GM12878 (cell line): ENCODE results near the gene ZNF462. TPM values are rescaled to one million over a fixed set of nuclear protein-coding genes. Genes with fewer than 3 reads are reported as not detected.

Experiments used
- ATAC-seq: fragments of 200-7000 bp; cut with Tn5 transposase; 3 replicates; pipeline ENCODE4 v1.9.1; 2020; ENCODE audit warnings: mild to moderate bottlenecking, moderate library complexity
- BruUV-seq: library from RNA; stranded (reverse); fragments of 400-500 nt; replicated peaks from 2 replicates; lab custom pipeline; 2021; lab: Mats Ljungman, UMichigan
- CTCF ChIA-PET: fragments of 300-600 bp; sonication (Branson Sonifier 250); formaldehyde crosslinking; extraction: SDS; loops from one replicate; lab custom pipeline; 2021; ENCODE audit warnings: inconsistent platforms; lab: Yijun Ruan, JAX
- POLR2A ChIA-PET: fragments of 350-600 bp; formaldehyde crosslinking; extraction: SDS; loops from one replicate; lab custom pipeline; 2021; ENCODE audit warnings: inconsistent platforms; lab: Charles Lee
- RAD21 ChIA-PET: fragments of 300-600 bp; sonication (Branson Sonifier 250); formaldehyde crosslinking; loops from one replicate; lab custom pipeline; 2023; ENCODE audit warnings: antibody characterized with exemption; ENCODE audit not compliant: unreplicated experiment; lab: Charles Lee
- SMC1A ChIA-PET: fragments of 300-600 bp; sonication (Branson Sonifier 250); formaldehyde crosslinking; loops from one replicate; lab custom pipeline; 2023; ENCODE audit not compliant: unreplicated experiment, uncharacterized antibody; lab: Charles Lee
- DNase-seq: peaks from one replicate; pipeline ENCODE4 v3.0.0-alpha.2; 2011; ENCODE audit warnings: low read depth, low spot score
- FAIRE-seq: peaks from 3 replicates; lab custom pipeline; 2011; peaks lifted over from hg19 to GRCh38; lab: Jason Lieb, UNC
- H2AFZ ChIP-seq: 2 replicates; pipeline ENCODE4 v1.6.0; 2011; ENCODE audit warnings: low read depth, low read length, control low read depth; ENCODE audit not compliant: control insufficient read depth
- H3K27ac ChIP-seq: 2 replicates; pipeline ENCODE4 v1.5.1; 2011; ENCODE audit warnings: control low read depth; ENCODE audit not compliant: control insufficient read depth, insufficient read depth
- H3K27me3 ChIP-seq, 2 experiments: replicated peaks in 1 of 2; 2 replicates each; pipeline versions ENCODE4 v1.6.0 to v1.6.1; 2011; ENCODE audit warnings: low read length in 1 of 2; ENCODE audit not compliant: control insufficient read depth in 2 of 2, insufficient read depth in 2 of 2
- H3K36me3 ChIP-seq, 2 experiments: 2 replicates each; pipeline ENCODE4 v1.5.1; 2011; ENCODE audit warnings: low read length in 1 of 2; ENCODE audit not compliant: control insufficient read depth in 2 of 2, insufficient read depth in 2 of 2
- H3K4me1 ChIP-seq: 2 replicates; pipeline ENCODE4 v1.6.1; 2011; ENCODE audit warnings: mild to moderate bottlenecking, low read length, moderate library complexity, mixed read lengths; ENCODE audit not compliant: control insufficient read depth, insufficient read depth
- H3K4me2 ChIP-seq: 2 replicates; pipeline ENCODE4 v1.6.0; 2011; ENCODE audit warnings: control low read depth; ENCODE audit not compliant: control insufficient read depth, insufficient read depth
- H3K4me3 ChIP-seq: fragments of 200-600 bp; sonication (generic); 2 replicates; pipeline ENCODE4 v1.5.1; 2016
- H3K79me2 ChIP-seq: 2 replicates; pipeline ENCODE4 v1.6.0; 2011; ENCODE audit warnings: low read length; ENCODE audit not compliant: control insufficient read depth, insufficient read depth
- H3K9ac ChIP-seq: 2 replicates; pipeline ENCODE4 v1.8.0; 2011; ENCODE audit warnings: low read length, control low read depth, mixed read lengths; ENCODE audit not compliant: control insufficient read depth, insufficient read depth
- H3K9me3 ChIP-seq: replicated peaks from 3 replicates; pipeline ENCODE4 v1.5.1; 2011; ENCODE audit warnings: mild to moderate bottlenecking, low read length; ENCODE audit not compliant: control insufficient read depth, insufficient read depth
- H4K20me1 ChIP-seq: 2 replicates; pipeline ENCODE4 v1.6.0; 2011; ENCODE audit not compliant: control insufficient read depth, insufficient read depth
- ASH2L ChIP-seq: fragments of 300-600, 200-600 bp; sonication (generic); IDR thresholded peaks from 2 replicates; pipeline ENCODE4 v1.6.1; 2017; ENCODE audit warnings: low read depth, mild to moderate bottlenecking, borderline replicate concordance
- CBFB ChIP-seq: IDR thresholded peaks from 2 replicates; pipeline ENCODE4 v1.6.1; 2016; ENCODE audit warnings: antibody characterized with exemption, low read depth
- EED ChIP-seq: sonication (generic); IDR thresholded peaks from 2 replicates; pipeline ENCODE4 v1.6.1; 2016; ENCODE audit warnings: antibody characterized with exemption, low read depth
- GATAD2B ChIP-seq: fragments of 450-650 bp; conservative IDR thresholded peaks from 2 replicates; pipeline ENCODE4 v1.6.1; 2017; ENCODE audit warnings: low read depth, mild to moderate bottlenecking, moderate library complexity
- NFIC ChIP-seq: IDR thresholded peaks from 2 replicates; pipeline ENCODE4 v1.6.1; 2012; ENCODE audit warnings: low read depth, mild to moderate bottlenecking, inconsistent platforms, low read length, moderate library complexity
- RBBP5 ChIP-seq: fragments of 200-600 bp; sonication (generic); conservative IDR thresholded peaks from 2 replicates; pipeline ENCODE4 v1.6.1; 2016
- SMAD1 ChIP-seq: fragments of 450-650 bp; IDR thresholded peaks from 2 replicates; pipeline ENCODE4 v1.6.1; 2018; ENCODE audit warnings: mild to moderate bottlenecking, low read depth; ENCODE audit not compliant: partially characterized antibody
- ZNF207 ChIP-seq: fragments of 450-650 bp; IDR thresholded peaks from 2 replicates; pipeline ENCODE4 v1.6.1; 2014; ENCODE audit warnings: antibody characterized with exemption, mild to moderate bottlenecking, borderline replicate concordance
- WGBS: methylation state at CpG from one replicate; pipeline ENCODE4 v1.1.6; 2016; ENCODE audit warnings: low lambda C conversion rate; ENCODE audit not compliant: insufficient replicate concordance, insufficient coverage; ENCODE audit errors: missing lambda C conversion rate; 5-methylcytosine and 5-hydroxymethylcytosine counted together
- in situ Hi-C: fragments of 300-500 bp; cut with MboI; formaldehyde crosslinking; loops from 9 replicates; pipeline ENCODE4 v1.14.3; 2018; ENCODE audit warnings: mixed read lengths
- intact Hi-C: fragments of 100-400 bp; cut with micrococcal nuclease; formaldehyde crosslinking; loops from one replicate; pipeline ENCODE4 v1.14.2; 2022; ENCODE audit not compliant: unreplicated experiment
- polyA plus RNA-seq, 11 experiments: library from polyadenylated mRNA; depleted of rRNA in 4 of 11; unstranded in 6 of 11; stranded (reverse) in 5 of 11; fragments of >200 nt; fragmentation: Nextera tagmentation in 4 of 11; fragmentation: Illumina TruSeq in 1 of 11; extraction: Ambion mirVana in 4 of 11; extraction: Trizol in 1 of 11; gene quantifications; 1 replicate in 1 of 11; 2 replicates in 10 of 11; pipeline versions ENCODE4 v1.2.1 to v1.2.3, GENCODE V29; 2011 to 2016; ENCODE audit warnings: inconsistent platforms in 2 of 11, missing spikeins in 2 of 11, low read depth in 1 of 11
- total RNA-seq, 4 experiments: library from RNA; depleted of rRNA in 3 of 4; stranded (reverse); fragments of >200 nt in 3 of 4; fragmentation: Illumina TruSeq in 1 of 4; extraction: Trizol in 1 of 4; gene quantifications; 2 replicates each; pipeline versions ENCODE4 v1.2.1 to v1.2.3, GENCODE V29; 2013 to 2021
- TF ChIP-seq, protein P1 (sequence below): IDR thresholded peaks from 2 replicates; pipeline ENCODE4 v1.6.1; 2012; ENCODE audit warnings: improper control_type of control experiment, low read depth, low read length; ENCODE audit not compliant: insufficient replicate concordance
- TF ChIP-seq, protein P2 (sequence below): IDR thresholded peaks from 2 replicates; pipeline ENCODE4 v1.6.1; 2011; ENCODE audit warnings: low read depth, mild to moderate bottlenecking, low read length, moderate library complexity, borderline replicate concordance; ENCODE audit errors: extremely low read depth
- TF ChIP-seq, protein P3 (sequence below): fragments of 150-350 bp; IDR thresholded peaks from 2 replicates; pipeline ENCODE4 v1.6.1; 2016; ENCODE audit warnings: low read depth, low read length
- TF ChIP-seq, protein P4 (sequence below): fragments of 450-650 bp; IDR thresholded peaks from 2 replicates; pipeline ENCODE4 v1.6.1; 2017; ENCODE audit warnings: borderline replicate concordance
- TF ChIP-seq, protein P5 (sequence below): IDR thresholded peaks from 2 replicates; pipeline ENCODE4 v1.6.1; 2012; ENCODE audit warnings: low read length, inconsistent platforms

Gene ZNF462
- total and polyA plus RNA-seq, 10 of the 15 experiments (the other 5 are each of a cell fraction or from before 2014, with no cell fraction given): 0.27 to 13.7 (median 0.55) TPM

DNA sequence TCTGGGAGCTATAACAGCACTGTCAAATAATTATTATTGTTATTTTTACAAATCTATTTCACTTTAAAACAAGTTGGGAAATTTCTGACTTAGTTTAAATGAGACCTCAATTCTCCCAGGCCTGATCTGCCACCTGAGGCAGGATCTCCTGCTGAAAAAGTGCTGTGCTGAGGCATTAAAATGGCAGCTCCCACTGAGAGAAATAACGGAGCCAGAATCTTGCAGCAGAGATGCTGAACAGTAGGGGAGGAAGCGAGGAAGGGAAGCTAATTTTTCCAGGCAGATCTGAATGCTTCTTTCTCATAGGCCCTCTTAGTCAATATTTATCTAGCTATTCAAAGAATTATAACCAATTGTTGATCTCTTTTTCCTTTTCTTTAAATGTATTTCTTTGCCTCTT lies 196.3 kb downstream of the ZNF462 start:
- SMC1A ChIA-PET: interaction anchor here (0.7 to 1.6 kb wide), 4 partner anchors 9 to 103 kb away, joined by 3 to 7 read pairs (median 4); no protein-coding TSS in a partner anchor
- RAD21 ChIA-PET: no interaction called here
- TF ChIP-seq CBFB (no peak), SMAD1 (no peak), EED (no peak), ZNF207 (no peak), NFIC (no peak), ASH2L (no peak), GATAD2B (no peak), RBBP5 (no peak)
- TF ChIP-seq, protein P1, sequence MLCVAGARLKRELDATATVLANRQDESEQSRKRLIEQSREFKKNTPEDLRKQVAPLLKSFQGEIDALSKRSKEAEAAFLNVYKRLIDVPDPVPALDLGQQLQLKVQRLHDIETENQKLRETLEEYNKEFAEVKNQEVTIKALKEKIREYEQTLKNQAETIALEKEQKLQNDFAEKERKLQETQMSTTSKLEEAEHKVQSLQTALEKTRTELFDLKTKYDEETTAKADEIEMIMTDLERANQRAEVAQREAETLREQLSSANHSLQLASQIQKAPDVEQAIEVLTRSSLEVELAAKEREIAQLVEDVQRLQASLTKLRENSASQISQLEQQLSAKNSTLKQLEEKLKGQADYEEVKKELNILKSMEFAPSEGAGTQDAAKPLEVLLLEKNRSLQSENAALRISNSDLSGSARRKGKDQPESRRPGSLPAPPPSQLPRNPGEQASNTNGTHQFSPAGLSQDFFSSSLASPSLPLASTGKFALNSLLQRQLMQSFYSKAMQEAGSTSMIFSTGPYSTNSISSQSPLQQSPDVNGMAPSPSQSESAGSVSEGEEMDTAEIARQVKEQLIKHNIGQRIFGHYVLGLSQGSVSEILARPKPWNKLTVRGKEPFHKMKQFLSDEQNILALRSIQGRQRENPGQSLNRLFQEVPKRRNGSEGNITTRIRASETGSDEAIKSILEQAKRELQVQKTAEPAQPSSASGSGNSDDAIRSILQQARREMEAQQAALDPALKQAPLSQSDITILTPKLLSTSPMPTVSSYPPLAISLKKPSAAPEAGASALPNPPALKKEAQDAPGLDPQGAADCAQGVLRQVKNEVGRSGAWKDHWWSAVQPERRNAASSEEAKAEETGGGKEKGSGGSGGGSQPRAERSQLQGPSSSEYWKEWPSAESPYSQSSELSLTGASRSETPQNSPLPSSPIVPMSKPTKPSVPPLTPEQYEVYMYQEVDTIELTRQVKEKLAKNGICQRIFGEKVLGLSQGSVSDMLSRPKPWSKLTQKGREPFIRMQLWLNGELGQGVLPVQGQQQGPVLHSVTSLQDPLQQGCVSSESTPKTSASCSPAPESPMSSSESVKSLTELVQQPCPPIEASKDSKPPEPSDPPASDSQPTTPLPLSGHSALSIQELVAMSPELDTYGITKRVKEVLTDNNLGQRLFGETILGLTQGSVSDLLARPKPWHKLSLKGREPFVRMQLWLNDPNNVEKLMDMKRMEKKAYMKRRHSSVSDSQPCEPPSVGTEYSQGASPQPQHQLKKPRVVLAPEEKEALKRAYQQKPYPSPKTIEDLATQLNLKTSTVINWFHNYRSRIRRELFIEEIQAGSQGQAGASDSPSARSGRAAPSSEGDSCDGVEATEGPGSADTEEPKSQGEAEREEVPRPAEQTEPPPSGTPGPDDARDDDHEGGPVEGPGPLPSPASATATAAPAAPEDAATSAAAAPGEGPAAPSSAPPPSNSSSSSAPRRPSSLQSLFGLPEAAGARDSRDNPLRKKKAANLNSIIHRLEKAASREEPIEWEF: no peak
- TF ChIP-seq, protein P2, sequence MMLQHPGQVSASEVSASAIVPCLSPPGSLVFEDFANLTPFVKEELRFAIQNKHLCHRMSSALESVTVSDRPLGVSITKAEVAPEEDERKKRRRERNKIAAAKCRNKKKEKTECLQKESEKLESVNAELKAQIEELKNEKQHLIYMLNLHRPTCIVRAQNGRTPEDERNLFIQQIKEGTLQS: no peak
- TF ChIP-seq, protein P3, sequence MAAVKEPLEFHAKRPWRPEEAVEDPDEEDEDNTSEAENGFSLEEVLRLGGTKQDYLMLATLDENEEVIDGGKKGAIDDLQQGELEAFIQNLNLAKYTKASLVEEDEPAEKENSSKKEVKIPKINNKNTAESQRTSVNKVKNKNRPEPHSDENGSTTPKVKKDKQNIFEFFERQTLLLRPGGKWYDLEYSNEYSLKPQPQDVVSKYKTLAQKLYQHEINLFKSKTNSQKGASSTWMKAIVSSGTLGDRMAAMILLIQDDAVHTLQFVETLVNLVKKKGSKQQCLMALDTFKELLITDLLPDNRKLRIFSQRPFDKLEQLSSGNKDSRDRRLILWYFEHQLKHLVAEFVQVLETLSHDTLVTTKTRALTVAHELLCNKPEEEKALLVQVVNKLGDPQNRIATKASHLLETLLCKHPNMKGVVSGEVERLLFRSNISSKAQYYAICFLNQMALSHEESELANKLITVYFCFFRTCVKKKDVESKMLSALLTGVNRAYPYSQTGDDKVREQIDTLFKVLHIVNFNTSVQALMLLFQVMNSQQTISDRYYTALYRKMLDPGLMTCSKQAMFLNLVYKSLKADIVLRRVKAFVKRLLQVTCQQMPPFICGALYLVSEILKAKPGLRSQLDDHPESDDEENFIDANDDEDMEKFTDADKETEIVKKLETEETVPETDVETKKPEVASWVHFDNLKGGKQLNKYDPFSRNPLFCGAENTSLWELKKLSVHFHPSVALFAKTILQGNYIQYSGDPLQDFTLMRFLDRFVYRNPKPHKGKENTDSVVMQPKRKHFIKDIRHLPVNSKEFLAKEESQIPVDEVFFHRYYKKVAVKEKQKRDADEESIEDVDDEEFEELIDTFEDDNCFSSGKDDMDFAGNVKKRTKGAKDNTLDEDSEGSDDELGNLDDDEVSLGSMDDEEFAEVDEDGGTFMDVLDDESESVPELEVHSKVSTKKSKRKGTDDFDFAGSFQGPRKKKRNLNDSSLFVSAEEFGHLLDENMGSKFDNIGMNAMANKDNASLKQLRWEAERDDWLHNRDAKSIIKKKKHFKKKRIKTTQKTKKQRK: no peak
- TF ChIP-seq, protein P4, sequence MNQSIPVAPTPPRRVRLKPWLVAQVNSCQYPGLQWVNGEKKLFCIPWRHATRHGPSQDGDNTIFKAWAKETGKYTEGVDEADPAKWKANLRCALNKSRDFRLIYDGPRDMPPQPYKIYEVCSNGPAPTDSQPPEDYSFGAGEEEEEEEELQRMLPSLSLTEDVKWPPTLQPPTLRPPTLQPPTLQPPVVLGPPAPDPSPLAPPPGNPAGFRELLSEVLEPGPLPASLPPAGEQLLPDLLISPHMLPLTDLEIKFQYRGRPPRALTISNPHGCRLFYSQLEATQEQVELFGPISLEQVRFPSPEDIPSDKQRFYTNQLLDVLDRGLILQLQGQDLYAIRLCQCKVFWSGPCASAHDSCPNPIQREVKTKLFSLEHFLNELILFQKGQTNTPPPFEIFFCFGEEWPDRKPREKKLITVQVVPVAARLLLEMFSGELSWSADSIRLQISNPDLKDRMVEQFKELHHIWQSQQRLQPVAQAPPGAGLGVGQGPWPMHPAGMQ: no peak
- TF ChIP-seq, protein P5, sequence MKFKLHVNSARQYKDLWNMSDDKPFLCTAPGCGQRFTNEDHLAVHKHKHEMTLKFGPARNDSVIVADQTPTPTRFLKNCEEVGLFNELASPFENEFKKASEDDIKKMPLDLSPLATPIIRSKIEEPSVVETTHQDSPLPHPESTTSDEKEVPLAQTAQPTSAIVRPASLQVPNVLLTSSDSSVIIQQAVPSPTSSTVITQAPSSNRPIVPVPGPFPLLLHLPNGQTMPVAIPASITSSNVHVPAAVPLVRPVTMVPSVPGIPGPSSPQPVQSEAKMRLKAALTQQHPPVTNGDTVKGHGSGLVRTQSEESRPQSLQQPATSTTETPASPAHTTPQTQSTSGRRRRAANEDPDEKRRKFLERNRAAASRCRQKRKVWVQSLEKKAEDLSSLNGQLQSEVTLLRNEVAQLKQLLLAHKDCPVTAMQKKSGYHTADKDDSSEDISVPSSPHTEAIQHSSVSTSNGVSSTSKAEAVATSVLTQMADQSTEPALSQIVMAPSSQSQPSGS: no peak

More for the DNA sequence above, 196.3 kb downstream of the ZNF462 start:
- no peak for DNase-seq
- intact Hi-C loops: no loop called here
- in situ Hi-C loops: no loop called here
- no peaks in the 10 kb centered on the region for H3K36me3 ChIP-seq
- no peak overlapping the region for H2AFZ ChIP-seq
- no peak for FAIRE-seq
- H3K4me1 ChIP-seq: no peaks in the 10 kb centered on the region
- no peak for ATAC-seq
- no peaks in the 10 kb centered on the region for H3K9me3 ChIP-seq
- H3K79me2 ChIP-seq: no peaks in the 10 kb centered on the region
- H3K4me3 ChIP-seq: no peak overlapping the region
- BruUV-seq: no TSS peak
- ChIA-PET POLR2A (no interaction called here), CTCF (interaction anchor here (1.3 to 1.5 kb wide), 2 partner anchors 15 to 100 kb away, joined by 3 read pairs; no protein-coding TSS in a partner anchor)
- 9% methylated on average over 2 of the region's 2 CpGs for WGBS
- no peak overlapping the region for H3K9ac ChIP-seq
- no peaks in the 10 kb centered on the region for H4K20me1 ChIP-seq
- H3K27ac ChIP-seq: no peak overlapping the region
- H3K4me2 ChIP-seq: no peak overlapping the region
- H3K27me3 ChIP-seq: no peaks in the 10 kb centered on the region
